Neural cell (in vitro differentiated cells): ENCODE measurements around the gene TXNDC15.

Experiments used
- CTCF ChIP-seq: fragments of 450-650 bp; IDR thresholded peaks from 2 replicates; pipeline ENCODE4 v1.5.1; 2014; ENCODE audit warnings: antibody characterized with exemption, mild to moderate bottlenecking, moderate library complexity; ENCODE audit not compliant: poor library complexity, severe bottlenecking
- EZH2 ChIP-seq: fragments of 200-600, 300-800 bp; shearing (Covaris generic), sonication (generic); IDR thresholded peaks from 2 replicates; pipeline ENCODE4 v1.6.1; 2014; ENCODE audit warnings: antibody characterized with exemption, low read length, borderline replicate concordance, mild to moderate bottlenecking; ENCODE audit not compliant: insufficient read depth, poor library complexity, severe bottlenecking
- POLR2AphosphoS5 ChIP-seq: IDR thresholded peaks from 2 replicates; pipeline ENCODE4 v1.6.1; 2012
- RAD21 ChIP-seq: fragments of 450-650 bp; conservative IDR thresholded peaks from 2 replicates; pipeline ENCODE4 v1.6.1; 2014; ENCODE audit warnings: antibody characterized with exemption, mild to moderate bottlenecking, moderate library complexity

- TF ChIP-seq RAD21 (no peak), CTCF (no peak), EZH2 (no peak), POLR2AphosphoS5 (no peak)
Measured at GRCh38 chr5:134939500-134939899, 65.3 kb downstream of the TXNDC15 start.
